Adrenal gland (tissue), 5 donors: Measurements from ENCODE around the gene FNDC11.

Experiments
- CTCF ChIP-seq, 6 experiments: fragments of 450-650 bp in 4 of 6; fragments of 200-600 bp in 2 of 6; sonication (generic) in 1 of 6; IDR thresholded peaks; 1 replicate in 5 of 6; 2 replicates in 1 of 6; pipeline versions ENCODE4 v1.5.1 to v1.8.0; 2016 to 2021; ENCODE audit warnings: antibody characterized with exemption in 6 of 6, mild to moderate bottlenecking in 2 of 6, moderate library complexity in 1 of 6
- POLR2A ChIP-seq, 2 donors: fragments of 450-650 bp; IDR thresholded peaks; one replicate each; pipeline ENCODE4 v1.6.1; 2017; ENCODE audit warnings: antibody characterized with exemption in 2 of 2, mild to moderate bottlenecking in 2 of 2, moderate library complexity in 1 of 2
- donor health status: DM: no; HTN: no; CAD: no.

GRCh38 chr20:63597651-63598478, 43.9 kb downstream of the FNDC11 start:
- TF ChIP-seq CTCF (IDR thresholded peaks at IDR 0.05) (no peak), POLR2A (IDR thresholded peaks at IDR 0.05) (no peak)
